ENCODE data around the gene KANSL1L.

The KANSL1L gene

GRCh38 chr2:210199854-210200253 lies 28.6 kb upstream of the KANSL1L start:
- DNase-seq (ENCODE audit: extremely low read depth, low read depth) = no peak
- TF ChIP-seq CTCF (IDR thresholded peaks at IDR 0.05; ENCODE audit: low read depth, low read length, missing control alignments) = no peak
- H3K4me3 ChIP-seq (replicated peaks; ENCODE audit: low read depth, low read length) = no peak overlapping the region

GRCh38 chr2:210199186-210199765 lies 28.1 kb upstream of the KANSL1L start:
- TF ChIP-seq CTCF (IDR thresholded peaks at IDR 0.05; ENCODE audit: low read depth, low read length, missing control alignments) = peak; percentile 50
- DNase-seq (ENCODE audit: extremely low read depth, low read depth) = no peak
- no peak overlapping the region for H3K4me3 ChIP-seq (replicated peaks; ENCODE audit: low read depth, low read length)

DNA sequence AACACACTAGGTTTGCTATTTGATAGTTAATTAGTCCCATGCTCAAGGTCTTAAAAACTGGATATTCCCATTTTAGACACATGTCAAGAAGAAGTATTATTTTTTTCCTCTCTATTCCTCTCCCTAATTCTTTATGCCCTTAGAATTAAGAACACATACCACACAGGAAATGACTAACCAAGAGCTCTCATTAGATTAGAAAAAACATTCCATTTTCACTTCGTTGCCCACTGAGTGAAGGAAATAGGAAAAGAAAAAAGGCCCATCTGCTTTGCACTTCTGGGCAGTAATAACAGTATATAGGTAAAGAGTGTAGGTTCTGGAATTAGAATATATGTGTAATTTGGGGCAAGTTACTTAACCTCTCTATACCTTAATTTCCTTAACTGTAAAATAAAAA lies 27.1 kb upstream of the KANSL1L start:
- no peak for DNase-seq (ENCODE audit: extremely low read depth, low read depth)
- H3K4me3 ChIP-seq (replicated peaks; ENCODE audit: low read depth, low read length) = no peak overlapping the region
- no peak for TF ChIP-seq CTCF (IDR thresholded peaks at IDR 0.05; ENCODE audit: low read depth, low read length, missing control alignments)

GRCh38 chr2:210197720-210198119 lies 26.5 kb upstream of the KANSL1L start:
- DNase-seq (ENCODE audit: extremely low read depth, low read depth) = no peak
- no peak for TF ChIP-seq CTCF (IDR thresholded peaks at IDR 0.05; ENCODE audit: low read depth, low read length, missing control alignments)
- H3K4me3 ChIP-seq (replicated peaks; ENCODE audit: low read depth, low read length) = no peak overlapping the region

- peak; percentile 22 for DNase-seq (ENCODE audit: extremely low read depth, low read depth)
- TF ChIP-seq CTCF (IDR thresholded peaks at IDR 0.05; ENCODE audit: low read depth, low read length, missing control alignments) = peak; percentile 38
- H3K4me3 ChIP-seq (replicated peaks; ENCODE audit: low read depth, low read length) = no peak overlapping the region
Measured at GRCh38 chr2:210195101-210195852, 24.1 kb upstream of the KANSL1L start.

DNA sequence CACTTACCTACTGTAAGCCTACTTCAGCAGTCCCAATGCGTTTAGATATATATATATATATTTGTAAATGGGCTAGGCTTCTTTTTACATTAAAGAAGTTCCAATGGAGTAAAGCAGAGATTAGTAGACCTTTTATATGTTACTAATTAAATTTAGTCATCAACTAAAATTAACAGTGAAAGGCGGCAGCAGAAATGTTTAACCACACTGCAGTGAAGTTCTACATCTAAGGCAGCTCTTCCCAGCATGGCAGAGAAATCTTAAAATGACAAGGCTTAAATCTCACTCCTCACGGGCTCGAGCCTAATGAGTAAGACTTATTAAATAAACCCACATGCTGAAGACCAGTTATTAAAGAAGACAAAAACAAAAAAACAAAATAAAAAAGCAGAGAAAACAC lies 19.1 kb upstream of the KANSL1L start:
- TF ChIP-seq CTCF (IDR thresholded peaks at IDR 0.05; ENCODE audit: low read depth, low read length, missing control alignments) = no peak
- H3K4me3 ChIP-seq (replicated peaks; ENCODE audit: low read depth, low read length) = no peak overlapping the region
- no peak for DNase-seq (ENCODE audit: extremely low read depth, low read depth)

All from HFF-Myc (cell line).